GM08714 (cell line): ENCODE measurements around the gene ACSM5.
"Not testable (repeated sequence)": the region's sequence is repeated elsewhere in the genome, so short reads cannot be mapped to it uniquely, and the experiment has no call there.

Experiments
- H3K4me3 ChIP-seq: fragments of 200-500 bp; sonication (Bioruptor generic); 2 replicates; pipeline ENCODE4 v1.5.1; 2014; ENCODE audit warnings: mild to moderate bottlenecking, low read length, inconsistent platforms
- ZNF274 ChIP-seq: IDR thresholded peaks from 2 replicates; pipeline ENCODE4 v1.6.1; 2012; ENCODE audit warnings: mild to moderate bottlenecking, low read depth, low read length

The ACSM5 gene

GRCh38 chr16:20424129-20424866, 15.0 kb downstream of the ACSM5 start:
- no peak overlapping the region for H3K4me3 ChIP-seq
- no peak for TF ChIP-seq ZNF274

- H3K4me3 ChIP-seq, result not testable (repeated sequence)
Observed at GRCh38 chr16:20427401-20427797, 18.1 kb downstream of the ACSM5 start.

- H3K4me3 ChIP-seq, result not testable (repeated sequence)
Observed at GRCh38 chr16:20429499-20429898, 20.2 kb downstream of the ACSM5 start.

GRCh38 chr16:20430480-20430879, 21.1 kb downstream of the ACSM5 start:
- not testable (repeated sequence) for H3K4me3 ChIP-seq

- H3K4me3 ChIP-seq, result no peak overlapping the region
- TF ChIP-seq ZNF274, result no peak
Observed at GRCh38 chr16:20430948-20431347, 21.6 kb downstream of the ACSM5 start.

- not testable (repeated sequence) for H3K4me3 ChIP-seq
Observed at GRCh38 chr16:20438950-20439349, 29.6 kb downstream of the ACSM5 start.

- not testable (repeated sequence) for H3K4me3 ChIP-seq
Observed at GRCh38 chr16:20439820-20440231, 30.5 kb downstream of the ACSM5 start.

- H3K4me3 ChIP-seq, result not testable (repeated sequence)
Observed at GRCh38 chr16:20440731-20441130, 31.4 kb downstream of the ACSM5 start.

- no peak overlapping the region for H3K4me3 ChIP-seq
- TF ChIP-seq ZNF274, result no peak
Observed at GRCh38 chr16:20441191-20441590, 31.9 kb downstream of the ACSM5 start.

- H3K4me3 ChIP-seq, result not testable (repeated sequence)
Observed at GRCh38 chr16:20441859-20442258, 32.5 kb downstream of the ACSM5 start.

GRCh38 chr16:20446652-20447393, 37.5 kb downstream of the ACSM5 start:
- not testable (repeated sequence) for H3K4me3 ChIP-seq

- H3K4me3 ChIP-seq, result not testable (repeated sequence)
Observed at GRCh38 chr16:20451364-20451763, 42.0 kb downstream of the ACSM5 start, which contains the start of gene ACSM2A. ACSM2A (plus strand) TSS chr16:20451521; CDS start chr16:20460115, 8,594 bp downstream.

GRCh38 chr16:20453633-20454032, 44.3 kb downstream of the ACSM5 start:
- H3K4me3 ChIP-seq, result not testable (repeated sequence)

- not testable (repeated sequence) for H3K4me3 ChIP-seq
Observed at GRCh38 chr16:20459227-20459626, 49.9 kb downstream of the ACSM5 start.

- not testable (repeated sequence) for H3K4me3 ChIP-seq
Observed at GRCh38 chr16:20460313-20460712, 51.0 kb downstream of the ACSM5 start.

- H3K4me3 ChIP-seq, result not testable (repeated sequence)
Observed at GRCh38 chr16:20468954-20469353, 59.6 kb downstream of the ACSM5 start.

GRCh38 chr16:20469930-20470329, 60.6 kb downstream of the ACSM5 start:
- not testable (repeated sequence) for H3K4me3 ChIP-seq

- H3K4me3 ChIP-seq, result not testable (repeated sequence)
Observed at GRCh38 chr16:20470732-20471131, 61.4 kb downstream of the ACSM5 start.

GRCh38 chr16:20477188-20477744, 67.9 kb downstream of the ACSM5 start:
- not testable (repeated sequence) for H3K4me3 ChIP-seq

GRCh38 chr16:20483989-20484388, 74.7 kb downstream of the ACSM5 start:
- not testable (repeated sequence) for H3K4me3 ChIP-seq
